Trophoblast cell (in vitro differentiated cells and primary cell): ENCODE data around the gene CMPK1.
"Not testable (repeated sequence)": the region's sequence is repeated elsewhere in the genome, so short reads cannot be mapped to it uniquely, and the experiment has no call there.

Experiments
- DNase-seq, 2 donors: peaks; one replicate each; pipeline ENCODE4 v3.0.0-alpha.2; 2016
- H2AFZ ChIP-seq: 2 replicates; pipeline ENCODE4 v1.6.1; 2013; ENCODE audit warnings: low read length, moderate library complexity, mild to moderate bottlenecking; ENCODE audit not compliant: insufficient read depth, poor library complexity
- H2AK5ac ChIP-seq: 2 replicates; pipeline ENCODE4 v1.6.1; 2013; ENCODE audit warnings: mild to moderate bottlenecking, low read length
- H2BK120ac ChIP-seq: 2 replicates; pipeline ENCODE4 v1.6.1; 2013; ENCODE audit warnings: low read length, mild to moderate bottlenecking, moderate library complexity; ENCODE audit not compliant: insufficient read depth, poor library complexity
- H2BK12ac ChIP-seq: 2 replicates; pipeline ENCODE4 v1.6.1; 2013; ENCODE audit warnings: mild to moderate bottlenecking, low read length, moderate library complexity
- H2BK5ac ChIP-seq: 2 replicates; pipeline ENCODE4 v1.6.1; 2013; ENCODE audit warnings: low read length, low read depth, moderate library complexity, mild to moderate bottlenecking; ENCODE audit not compliant: poor library complexity
- H3K14ac ChIP-seq: 2 replicates; pipeline ENCODE4 v1.6.1; 2013; ENCODE audit warnings: mild to moderate bottlenecking, low read length
- H3K18ac ChIP-seq: 2 replicates; pipeline ENCODE4 v1.6.1; 2013; ENCODE audit warnings: mild to moderate bottlenecking, low read length
- H3K23ac ChIP-seq: 2 replicates; pipeline ENCODE4 v1.6.1; 2013; ENCODE audit warnings: low read length
- H3K27ac ChIP-seq: 2 replicates; pipeline ENCODE4 v1.5.1; 2013; ENCODE audit warnings: low read depth, mild to moderate bottlenecking, inconsistent platforms, low read length, moderate library complexity
- H3K27me3 ChIP-seq: 2 replicates; pipeline ENCODE4 v1.6.1; 2013; ENCODE audit warnings: inconsistent platforms, mild to moderate bottlenecking, low read length, moderate library complexity; ENCODE audit not compliant: insufficient read depth
- H3K36me3 ChIP-seq, 2 experiments: 1 replicate in 1 of 2; 2 replicates in 1 of 2; pipeline ENCODE4 v1.6.1; 2013; ENCODE audit warnings: low read length in 2 of 2, mild to moderate bottlenecking in 2 of 2, moderate library complexity in 1 of 2; ENCODE audit not compliant: insufficient read depth in 2 of 2, control insufficient read depth in 1 of 2
- H3K4ac ChIP-seq: 2 replicates; pipeline ENCODE4 v1.6.1; 2013; ENCODE audit warnings: low read depth, mild to moderate bottlenecking, low read length, moderate library complexity
- H3K4me1 ChIP-seq, 2 experiments: 1 replicate in 1 of 2; 2 replicates in 1 of 2; pipeline ENCODE4 v1.6.1; 2013; ENCODE audit warnings: low read length in 2 of 2, mild to moderate bottlenecking in 2 of 2, moderate library complexity in 1 of 2; ENCODE audit not compliant: insufficient read depth in 2 of 2, control insufficient read depth in 1 of 2
- H3K4me2 ChIP-seq: 2 replicates; pipeline ENCODE4 v1.6.1; 2013; ENCODE audit warnings: inconsistent platforms, mild to moderate bottlenecking, low read length, moderate library complexity
- H3K4me3 ChIP-seq: 2 replicates; pipeline ENCODE4 v1.5.1; 2013; ENCODE audit warnings: mild to moderate bottlenecking, low read depth, low read length, inconsistent platforms
- H3K79me1 ChIP-seq: one replicate; pipeline ENCODE4 v1.6.1; 2013; ENCODE audit warnings: low read length
- H3K79me2 ChIP-seq: 2 replicates; pipeline ENCODE4 v1.6.1; 2013; ENCODE audit warnings: low read length, mild to moderate bottlenecking; ENCODE audit not compliant: control insufficient read depth, insufficient read depth, poor library complexity
- H3K9ac ChIP-seq: 2 replicates; pipeline ENCODE4 v1.6.1; 2013; ENCODE audit warnings: mild to moderate bottlenecking, low read length
- H3K9me3 ChIP-seq: 2 replicates; pipeline ENCODE4 v1.6.1; 2013; ENCODE audit warnings: low read depth, mild to moderate bottlenecking, control low read depth, inconsistent platforms, low read length; ENCODE audit not compliant: insufficient read depth
- H4K12ac ChIP-seq: 2 replicates; pipeline ENCODE4 v1.6.1; 2013; ENCODE audit warnings: low read depth, mild to moderate bottlenecking, low read length, moderate library complexity
- H4K8ac ChIP-seq: 2 replicates; pipeline ENCODE4 v1.6.1; 2013; ENCODE audit warnings: low read depth, mild to moderate bottlenecking, low read length, moderate library complexity
- H4K91ac ChIP-seq: one replicate; pipeline ENCODE4 v1.6.1; 2013; ENCODE audit warnings: low read depth, mild to moderate bottlenecking, low read length, moderate library complexity
- WGBS: extraction: QIAGEN DNeasy Blood & Tissue Kit; methylation state at CpG from one replicate; pipeline ENCODE4 v1.1.7; 2013; ENCODE audit warnings: missing lambda C conversion rate; ENCODE audit not compliant: insufficient read length, insufficient coverage; ENCODE audit errors: extremely low coverage; 5-methylcytosine and 5-hydroxymethylcytosine counted together

Gene CMPK1

DNA sequence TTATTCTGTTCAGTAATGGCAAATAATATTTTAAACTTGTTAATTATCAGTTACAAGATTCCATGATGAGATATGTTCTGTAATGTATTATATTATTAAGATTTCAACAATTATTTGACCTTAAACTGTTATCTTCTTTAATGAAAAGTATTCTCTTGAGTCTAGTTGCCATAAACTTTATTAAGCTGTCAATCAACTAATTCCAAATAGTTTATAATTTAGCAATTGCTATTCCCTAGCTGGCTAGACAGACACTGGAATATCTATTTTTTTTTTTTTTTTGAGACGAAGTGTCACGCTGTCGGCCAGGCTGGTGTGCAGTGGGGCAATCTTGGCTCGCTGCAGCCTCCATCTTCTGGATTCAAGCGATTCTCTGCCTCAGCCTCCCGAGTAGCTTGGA lies 3.8 kb downstream of the CMPK1 start:
- H3K18ac ChIP-seq = no peak overlapping the region
- no CpG with 5 or more reads among the region's 6 CpGs for WGBS
- no peak overlapping the region for H3K23ac ChIP-seq

DNA sequence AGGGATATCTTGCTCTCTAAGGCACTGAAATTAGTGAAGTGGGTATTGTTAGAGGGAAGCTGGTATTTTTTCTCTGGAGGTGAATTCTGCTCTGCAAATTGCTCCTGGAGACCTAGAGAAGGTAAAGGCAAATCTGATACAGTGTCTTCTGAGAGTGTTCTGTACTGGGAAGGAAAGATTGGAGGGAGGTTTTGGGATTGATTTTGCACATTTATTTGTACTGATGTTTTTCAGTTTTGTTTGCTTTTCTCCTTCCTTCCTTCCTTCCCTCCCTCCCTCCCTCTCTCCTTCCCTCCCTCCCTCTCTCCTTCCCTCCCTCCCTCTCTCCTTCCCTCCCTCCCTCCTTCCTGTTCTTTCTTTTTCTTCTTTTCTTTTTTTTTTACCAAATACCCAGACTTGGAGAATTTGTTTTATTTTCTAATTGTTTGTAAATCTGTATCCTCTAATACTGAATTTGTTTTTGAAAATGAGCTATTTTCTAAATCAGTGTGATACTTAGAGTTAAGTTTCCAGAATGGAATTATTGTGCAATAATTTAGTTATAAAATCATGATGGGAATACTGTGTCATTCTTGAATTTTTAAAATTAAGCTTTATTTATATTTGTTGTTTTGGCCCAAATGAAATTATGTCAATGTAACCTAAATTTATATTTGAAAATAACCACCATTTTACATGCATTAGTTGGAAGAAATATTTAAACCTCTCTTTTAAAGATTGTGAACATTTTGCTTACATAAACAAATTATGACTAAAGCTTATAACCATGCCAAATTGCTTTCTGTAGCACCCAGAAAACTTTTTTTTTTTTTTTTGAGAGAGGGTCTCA lies 4.9 kb downstream of the CMPK1 start:
- Histone ChIP-seq H3K23ac (no peak overlapping the region), H3K79me1 (peaks cover 8% of the 10 kb centered on the region), H3K4me2 (no peak overlapping the region), H3K36me3 (peaks cover 0 to 6% of the 10 kb centered on the region in 2 experiments), H2AFZ (no peak overlapping the region), H3K27ac (no peak overlapping the region), H3K27me3 (no peaks in the 10 kb centered on the region), H4K8ac (no peak overlapping the region), H3K9me3 (no peaks in the 10 kb centered on the region), H3K4ac (no peak overlapping the region), H3K18ac (no peak overlapping the region), H3K4me3 (no peak overlapping the region), H3K9ac (no peak overlapping the region), H2BK5ac (no peak overlapping the region), H4K91ac (no peak overlapping the region), H2AK5ac (no peak overlapping the region), H2BK12ac (no peak overlapping the region), H4K12ac (no peak overlapping the region), H3K79me2 (peaks cover 9% of the 10 kb centered on the region), H3K14ac (no peak overlapping the region), H3K4me1 (peaks cover 0 to 2% of the 10 kb centered on the region in 2 experiments), H2BK120ac (no peak overlapping the region)
- DNase-seq = no peak

More for the DNA sequence above, 3.8 kb downstream of the CMPK1 start:
- H3K27ac ChIP-seq = no peak overlapping the region
- H3K4ac ChIP-seq = peak overlapping the region; percentile 57
- H3K4me3 ChIP-seq = no peak overlapping the region
- H3K4me1 ChIP-seq = peaks cover 7% of the 10 kb centered on the region in 2 experiments
- H3K79me2 ChIP-seq = peaks cover 9% of the 10 kb centered on the region
- no peak for DNase-seq
- no peak overlapping the region for H3K4me2 ChIP-seq
- H2AFZ ChIP-seq = no peak overlapping the region
- no peak overlapping the region for H4K91ac ChIP-seq
- H2BK120ac ChIP-seq = no peak overlapping the region
- H3K9ac ChIP-seq = no peak overlapping the region
- no peak overlapping the region for H2AK5ac ChIP-seq
- H3K36me3 ChIP-seq = no peaks in the 10 kb centered on the region
- H4K12ac ChIP-seq = no peak overlapping the region
- H3K9me3 ChIP-seq = no peaks in the 10 kb centered on the region
- H3K27me3 ChIP-seq = no peaks in the 10 kb centered on the region
- no peak overlapping the region for H2BK5ac ChIP-seq
- H3K79me1 ChIP-seq = peaks cover 11% of the 10 kb centered on the region
- no peak overlapping the region for H3K14ac ChIP-seq
- no peak overlapping the region for H2BK12ac ChIP-seq
- no peak overlapping the region for H4K8ac ChIP-seq

- no peak overlapping the region for H4K12ac ChIP-seq
- no peak overlapping the region for H2BK120ac ChIP-seq
- no peak overlapping the region for H3K27ac ChIP-seq
- H3K36me3 ChIP-seq = peaks cover 0 to 8% of the 10 kb centered on the region in 2 experiments
- H2AFZ ChIP-seq = no peak overlapping the region
- H4K8ac ChIP-seq = no peak overlapping the region
- no peak overlapping the region for H3K23ac ChIP-seq
- no peaks in the 10 kb centered on the region for H3K9me3 ChIP-seq
- no peak overlapping the region for H2BK12ac ChIP-seq
- H2AK5ac ChIP-seq = no peak overlapping the region
- H3K18ac ChIP-seq = no peak overlapping the region
- no CpG with 5 or more reads among the region's 4 CpGs for WGBS
- H3K79me1 ChIP-seq = no peaks in the 10 kb centered on the region
- H4K91ac ChIP-seq = no peak overlapping the region
- H3K4me3 ChIP-seq = no peak overlapping the region
- DNase-seq = no peak
- peaks cover 0 to 2% of the 10 kb centered on the region in 2 experiments for H3K4me1 ChIP-seq
- no peaks in the 10 kb centered on the region for H3K27me3 ChIP-seq
- no peak overlapping the region for H3K14ac ChIP-seq
- no peak overlapping the region for H3K4ac ChIP-seq
- H3K4me2 ChIP-seq = no peak overlapping the region
- no peak overlapping the region for H2BK5ac ChIP-seq
- peaks cover 2% of the 10 kb centered on the region for H3K79me2 ChIP-seq
- no peak overlapping the region for H3K9ac ChIP-seq
These were observed 6.6 kb downstream of the CMPK1 start for GRCh38 chr1:47340227-47340626.

- H3K27me3 ChIP-seq, H3K4me3 ChIP-seq, H2AFZ ChIP-seq, H3K4me1 ChIP-seq, H4K12ac ChIP-seq, H3K27ac ChIP-seq, H3K9me3 ChIP-seq, H3K4me2 ChIP-seq, H3K18ac ChIP-seq, H4K91ac ChIP-seq, H3K9ac ChIP-seq, H2BK5ac ChIP-seq, H3K79me1 ChIP-seq, H3K4ac ChIP-seq, H2BK12ac ChIP-seq, H2AK5ac ChIP-seq, H3K14ac ChIP-seq, H3K23ac ChIP-seq, H4K8ac ChIP-seq, H2BK120ac ChIP-seq, H3K79me2 ChIP-seq, DNase-seq: not testable (repeated sequence)
- H3K36me3 ChIP-seq = peaks cover 10 to 11% of the 10 kb centered on the region in 2 experiments
- WGBS = no CpG with 5 or more reads among the region's 5 CpGs
These were observed 13.4 kb downstream of the CMPK1 start for GRCh38 chr1:47346979-47347378.
